SK-N-SH treated with all-trans-retinoic acid at 6 μM for 48 hours (cell line): ENCODE measurements around the gene SMYD3.

ENCODE experiments used
- ATAC-seq: fragments of 200-7000 bp; cut with Tn5 transposase; 3 replicates; pipeline ENCODE4 v1.9.1; 2020; ENCODE audit warnings: mild to moderate bottlenecking, moderate library complexity
- CSDC2 ChIP-seq: fragments of 250-450 bp; sonication (Bioruptor Pico); IDR thresholded peaks from 2 replicates; pipeline ENCODE4 v1.5.0; 2020; ENCODE audit warnings: mild to moderate bottlenecking, moderate library complexity
- ESRRG ChIP-seq: fragments of 250-450 bp; sonication (Bioruptor Pico); IDR thresholded peaks from 2 replicates; pipeline ENCODE4 v1.6.1; 2021; ENCODE audit warnings: mild to moderate bottlenecking
- GLIS3 ChIP-seq: fragments of 250-450 bp; sonication (Bioruptor Pico); IDR thresholded peaks from 2 replicates; pipeline ENCODE4 v1.5.0; 2020; ENCODE audit warnings: mild to moderate bottlenecking, moderate library complexity
- ISL1 ChIP-seq: fragments of 250-450 bp; sonication (Bioruptor Pico); IDR thresholded peaks from 2 replicates; pipeline ENCODE4 v2.1.2; 2022; ENCODE audit warnings: mild to moderate bottlenecking, moderate library complexity
- OSR1 ChIP-seq: fragments of 250-450 bp; sonication (Bioruptor Pico); IDR thresholded peaks from 2 replicates; pipeline ENCODE4 v1.8.0; 2022; ENCODE audit warnings: moderate library complexity, mild to moderate bottlenecking, inconsistent platforms
- POU6F1 ChIP-seq: fragments of 250-450 bp; sonication (Bioruptor Pico); IDR thresholded peaks from 2 replicates; pipeline ENCODE4 v1.8.0; 2021; ENCODE audit warnings: low read depth, mild to moderate bottlenecking, moderate library complexity, borderline replicate concordance
- RARB ChIP-seq: fragments of 250-450 bp; sonication (Bioruptor Pico); IDR thresholded peaks from 2 replicates; pipeline ENCODE4 v1.8.0; 2021; ENCODE audit warnings: mild to moderate bottlenecking, moderate library complexity
- SNAI2 ChIP-seq: fragments of 250-450 bp; sonication (Bioruptor Pico); IDR thresholded peaks from 2 replicates; pipeline ENCODE4 v1.5.0; 2020; ENCODE audit warnings: mild to moderate bottlenecking, moderate library complexity
- TCF4 ChIP-seq: fragments of 250-450 bp; sonication (Bioruptor Pico); IDR thresholded peaks from 2 replicates; pipeline ENCODE4 v1.8.0; 2021; ENCODE audit warnings: mild to moderate bottlenecking, moderate library complexity, borderline replicate concordance
- TOX ChIP-seq: fragments of 250-450 bp; sonication (Bioruptor Pico); IDR thresholded peaks from 2 replicates; pipeline ENCODE4 v1.8.0; 2021; ENCODE audit warnings: mild to moderate bottlenecking, moderate library complexity, borderline replicate concordance
- ZFP3 ChIP-seq: fragments of 250-450 bp; sonication (Bioruptor Pico); IDR thresholded peaks from 2 replicates; pipeline ENCODE4 v1.5.0; 2020; ENCODE audit warnings: mild to moderate bottlenecking, moderate library complexity
- ZFP30 ChIP-seq: fragments of 450-650 bp; formaldehyde crosslinking; IDR thresholded peaks from 2 replicates; pipeline ENCODE4 v1.5.0; 2022; ENCODE audit warnings: mild to moderate bottlenecking, moderate library complexity
- ZNF565 ChIP-seq: fragments of 450-650 bp; formaldehyde crosslinking; conservative IDR thresholded peaks from 2 replicates; pipeline ENCODE4 v1.5.0; 2020; ENCODE audit warnings: low read depth, mild to moderate bottlenecking, moderate library complexity
- ZNF70 ChIP-seq: fragments of 450-650 bp; formaldehyde crosslinking; IDR thresholded peaks from 2 replicates; pipeline ENCODE4 v1.5.0; 2020; ENCODE audit warnings: mild to moderate bottlenecking, moderate library complexity
- ZNF8 ChIP-seq: fragments of 450-650 bp; formaldehyde crosslinking; IDR thresholded peaks from 2 replicates; pipeline ENCODE4 v1.5.0; 2020; ENCODE audit warnings: mild to moderate bottlenecking, moderate library complexity
- TF ChIP-seq, protein P1 (sequence below): fragments of 250-450 bp; sonication (Bioruptor Pico); IDR thresholded peaks from 2 replicates; pipeline ENCODE4 v1.5.1; 2020; ENCODE audit warnings: low read depth, mild to moderate bottlenecking, moderate library complexity
- TF ChIP-seq, protein P2 (sequence below): fragments of 250-450 bp; sonication (Bioruptor Pico); IDR thresholded peaks from 2 replicates; pipeline ENCODE4 v1.5.1; 2021; ENCODE audit warnings: mild to moderate bottlenecking, moderate library complexity
- TF ChIP-seq, protein P3 (sequence below): fragments of 250-450 bp; sonication (Bioruptor Pico); IDR thresholded peaks from 2 replicates; pipeline ENCODE4 v1.5.0; 2020; ENCODE audit warnings: mild to moderate bottlenecking, moderate library complexity
- TF ChIP-seq, protein P4 (sequence below): fragments of 250-450 bp; sonication (Bioruptor Pico); IDR thresholded peaks from 2 replicates; pipeline ENCODE4 v1.8.0; 2020; ENCODE audit warnings: mild to moderate bottlenecking, moderate library complexity, borderline replicate concordance

Gene SMYD3

GRCh38 chr1:245915406-245915805 is 591.7 kb downstream of the SMYD3 start:
- ATAC-seq = no peak
- no peak for TF ChIP-seq ZNF8 (CRISPR knock-in tag)
- TF ChIP-seq, protein P1, sequence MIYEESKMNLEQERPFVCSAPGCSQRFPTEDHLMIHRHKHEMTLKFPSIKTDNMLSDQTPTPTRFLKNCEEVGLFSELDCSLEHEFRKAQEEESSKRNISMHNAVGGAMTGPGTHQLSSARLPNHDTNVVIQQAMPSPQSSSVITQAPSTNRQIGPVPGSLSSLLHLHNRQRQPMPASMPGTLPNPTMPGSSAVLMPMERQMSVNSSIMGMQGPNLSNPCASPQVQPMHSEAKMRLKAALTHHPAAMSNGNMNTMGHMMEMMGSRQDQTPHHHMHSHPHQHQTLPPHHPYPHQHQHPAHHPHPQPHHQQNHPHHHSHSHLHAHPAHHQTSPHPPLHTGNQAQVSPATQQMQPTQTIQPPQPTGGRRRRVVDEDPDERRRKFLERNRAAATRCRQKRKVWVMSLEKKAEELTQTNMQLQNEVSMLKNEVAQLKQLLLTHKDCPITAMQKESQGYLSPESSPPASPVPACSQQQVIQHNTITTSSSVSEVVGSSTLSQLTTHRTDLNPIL (CRISPR knock-in tag) = no peak
- no peak for TF ChIP-seq CSDC2 (CRISPR knock-in tag)
- no peak for TF ChIP-seq ISL1 (CRISPR knock-in tag)
- no peak for TF ChIP-seq ZFP30
- TF ChIP-seq, protein P2, sequence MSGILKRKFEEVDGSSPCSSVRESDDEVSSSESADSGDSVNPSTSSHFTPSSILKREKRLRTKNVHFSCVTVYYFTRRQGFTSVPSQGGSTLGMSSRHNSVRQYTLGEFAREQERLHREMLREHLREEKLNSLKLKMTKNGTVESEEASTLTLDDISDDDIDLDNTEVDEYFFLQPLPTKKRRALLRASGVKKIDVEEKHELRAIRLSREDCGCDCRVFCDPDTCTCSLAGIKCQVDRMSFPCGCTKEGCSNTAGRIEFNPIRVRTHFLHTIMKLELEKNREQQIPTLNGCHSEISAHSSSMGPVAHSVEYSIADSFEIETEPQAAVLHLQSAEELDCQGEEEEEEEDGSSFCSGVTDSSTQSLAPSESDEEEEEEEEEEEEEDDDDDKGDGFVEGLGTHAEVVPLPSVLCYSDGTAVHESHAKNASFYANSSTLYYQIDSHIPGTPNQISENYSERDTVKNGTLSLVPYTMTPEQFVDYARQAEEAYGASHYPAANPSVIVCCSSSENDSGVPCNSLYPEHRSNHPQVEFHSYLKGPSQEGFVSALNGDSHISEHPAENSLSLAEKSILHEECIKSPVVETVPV (CRISPR knock-in tag) = no peak

- no peak for TF ChIP-seq POU6F1 (CRISPR knock-in tag)
- TF ChIP-seq ZNF8 (CRISPR knock-in tag) = no peak
- TF ChIP-seq, protein P3, sequence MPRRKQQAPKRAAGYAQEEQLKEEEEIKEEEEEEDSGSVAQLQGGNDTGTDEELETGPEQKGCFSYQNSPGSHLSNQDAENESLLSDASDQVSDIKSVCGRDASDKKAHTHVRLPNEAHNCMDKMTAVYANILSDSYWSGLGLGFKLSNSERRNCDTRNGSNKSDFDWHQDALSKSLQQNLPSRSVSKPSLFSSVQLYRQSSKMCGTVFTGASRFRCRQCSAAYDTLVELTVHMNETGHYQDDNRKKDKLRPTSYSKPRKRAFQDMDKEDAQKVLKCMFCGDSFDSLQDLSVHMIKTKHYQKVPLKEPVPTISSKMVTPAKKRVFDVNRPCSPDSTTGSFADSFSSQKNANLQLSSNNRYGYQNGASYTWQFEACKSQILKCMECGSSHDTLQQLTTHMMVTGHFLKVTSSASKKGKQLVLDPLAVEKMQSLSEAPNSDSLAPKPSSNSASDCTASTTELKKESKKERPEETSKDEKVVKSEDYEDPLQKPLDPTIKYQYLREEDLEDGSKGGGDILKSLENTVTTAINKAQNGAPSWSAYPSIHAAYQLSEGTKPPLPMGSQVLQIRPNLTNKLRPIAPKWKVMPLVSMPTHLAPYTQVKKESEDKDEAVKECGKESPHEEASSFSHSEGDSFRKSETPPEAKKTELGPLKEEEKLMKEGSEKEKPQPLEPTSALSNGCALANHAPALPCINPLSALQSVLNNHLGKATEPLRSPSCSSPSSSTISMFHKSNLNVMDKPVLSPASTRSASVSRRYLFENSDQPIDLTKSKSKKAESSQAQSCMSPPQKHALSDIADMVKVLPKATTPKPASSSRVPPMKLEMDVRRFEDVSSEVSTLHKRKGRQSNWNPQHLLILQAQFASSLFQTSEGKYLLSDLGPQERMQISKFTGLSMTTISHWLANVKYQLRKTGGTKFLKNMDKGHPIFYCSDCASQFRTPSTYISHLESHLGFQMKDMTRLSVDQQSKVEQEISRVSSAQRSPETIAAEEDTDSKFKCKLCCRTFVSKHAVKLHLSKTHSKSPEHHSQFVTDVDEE (CRISPR knock-in tag) = no peak
- TF ChIP-seq ZNF70 = no peak
- TF ChIP-seq, protein P1 (CRISPR knock-in tag) = no peak
- TF ChIP-seq OSR1 (CRISPR knock-in tag) = no peak
- TF ChIP-seq ESRRG (CRISPR knock-in tag) = no peak
- no peak for TF ChIP-seq TCF4
- TF ChIP-seq GLIS3 (CRISPR knock-in tag) = no peak
- TF ChIP-seq ZFP3 (CRISPR knock-in tag) = no peak
- TF ChIP-seq, protein P4, sequence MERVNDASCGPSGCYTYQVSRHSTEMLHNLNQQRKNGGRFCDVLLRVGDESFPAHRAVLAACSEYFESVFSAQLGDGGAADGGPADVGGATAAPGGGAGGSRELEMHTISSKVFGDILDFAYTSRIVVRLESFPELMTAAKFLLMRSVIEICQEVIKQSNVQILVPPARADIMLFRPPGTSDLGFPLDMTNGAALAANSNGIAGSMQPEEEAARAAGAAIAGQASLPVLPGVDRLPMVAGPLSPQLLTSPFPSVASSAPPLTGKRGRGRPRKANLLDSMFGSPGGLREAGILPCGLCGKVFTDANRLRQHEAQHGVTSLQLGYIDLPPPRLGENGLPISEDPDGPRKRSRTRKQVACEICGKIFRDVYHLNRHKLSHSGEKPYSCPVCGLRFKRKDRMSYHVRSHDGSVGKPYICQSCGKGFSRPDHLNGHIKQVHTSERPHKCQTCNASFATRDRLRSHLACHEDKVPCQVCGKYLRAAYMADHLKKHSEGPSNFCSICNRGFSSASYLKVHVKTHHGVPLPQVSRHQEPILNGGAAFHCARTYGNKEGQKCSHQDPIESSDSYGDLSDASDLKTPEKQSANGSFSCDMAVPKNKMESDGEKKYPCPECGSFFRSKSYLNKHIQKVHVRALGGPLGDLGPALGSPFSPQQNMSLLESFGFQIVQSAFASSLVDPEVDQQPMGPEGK (CRISPR knock-in tag) = no peak
- TF ChIP-seq ZFP30 = no peak
- ATAC-seq = no peak
These were observed 598.5 kb downstream of the SMYD3 start for GRCh38 chr1:245908543-245908942.

DNA sequence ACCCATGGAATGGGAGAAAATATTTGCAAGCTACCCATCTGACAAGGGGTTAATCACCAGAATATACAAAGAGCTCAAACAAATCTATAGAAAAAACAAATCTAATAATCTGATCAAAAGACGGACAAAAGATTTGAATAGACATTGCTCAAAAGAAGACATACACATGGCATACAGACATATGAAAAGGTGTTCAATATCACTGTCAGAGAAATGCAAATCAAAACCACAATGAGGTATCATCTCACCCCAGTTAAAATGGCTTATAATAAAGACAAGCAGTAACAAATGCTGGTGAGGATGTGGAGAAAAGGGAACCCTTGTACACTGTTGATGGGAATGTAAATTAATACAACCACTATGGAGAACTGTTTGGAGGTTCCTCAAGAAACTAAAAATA is 600.9 kb downstream of the SMYD3 start:
- no peak for ATAC-seq
- TF ChIP-seq, protein P3 (CRISPR knock-in tag) = no peak
- TF ChIP-seq ZFP3 (CRISPR knock-in tag) (no peak), ZFP30 (no peak), SNAI2 (CRISPR knock-in tag) (no peak), ESRRG (CRISPR knock-in tag) (no peak), ZNF565 (no peak), TOX (no peak), OSR1 (CRISPR knock-in tag) (no peak), GLIS3 (CRISPR knock-in tag) (no peak), ZNF70 (no peak), RARB (CRISPR knock-in tag) (no peak), ZNF8 (CRISPR knock-in tag) (no peak)
- TF ChIP-seq, protein P4 (CRISPR knock-in tag) = no peak
- TF ChIP-seq, protein P1 (CRISPR knock-in tag) = no peak
